HEK293T (cell line): ENCODE measurements around the gene SGPL1.
A peak's percentile ranks its signal among the peaks of the same experiment; 100 is the strongest.

Experiments used
- CTCF ChIA-PET: fragments of 350-600 bp; formaldehyde crosslinking; extraction: SDS; loops from one replicate; lab custom pipeline; 2021; ENCODE audit warnings: antibody characterized with exemption, inconsistent platforms; lab: Yijun Ruan, JAX
- POLR2A ChIA-PET: fragments of 350-600 bp; formaldehyde crosslinking; extraction: SDS; loops from one replicate; lab custom pipeline; 2020; ENCODE audit warnings: antibody characterized with exemption, inconsistent platforms; lab: Yijun Ruan, JAX
- DNase-seq: peaks from one replicate; pipeline ENCODE4 v3.0.0; 2012; ENCODE audit warnings: mixed read lengths; ENCODE audit errors: extremely low spot score
- ARNT ChIP-seq: fragments of 450-650 bp; IDR thresholded peaks from 2 replicates; pipeline ENCODE4 v1.6.1; 2017; ENCODE audit warnings: mild to moderate bottlenecking
- BHLHE40 ChIP-seq: fragments of 450-650 bp; IDR thresholded peaks from 2 replicates; pipeline ENCODE4 v1.6.1; 2016; ENCODE audit warnings: mild to moderate bottlenecking, moderate library complexity, borderline replicate concordance
- CTBP1 ChIP-seq: fragments of 450-650 bp; IDR thresholded peaks from 2 replicates; pipeline ENCODE4 v1.6.1; 2016; ENCODE audit warnings: borderline replicate concordance
- ELF4 ChIP-seq: fragments of 450-650 bp; IDR thresholded peaks from 2 replicates; pipeline ENCODE4 v1.6.1; 2017; ENCODE audit warnings: antibody characterized with exemption
- FOXA1 ChIP-seq: fragments of 450-650 bp; IDR thresholded peaks from 2 replicates; pipeline ENCODE4 v1.6.1; 2016; ENCODE audit warnings: mild to moderate bottlenecking
- FOXK2 ChIP-seq: fragments of 450-650 bp; IDR thresholded peaks from 2 replicates; pipeline ENCODE4 v1.6.1; 2016; ENCODE audit warnings: mild to moderate bottlenecking
- FOXM1 ChIP-seq: fragments of 450-650 bp; IDR thresholded peaks from 2 replicates; pipeline ENCODE4 v1.6.1; 2017; ENCODE audit warnings: mild to moderate bottlenecking, borderline replicate concordance
- HDGF ChIP-seq: fragments of 450-650 bp; IDR thresholded peaks from 2 replicates; pipeline ENCODE4 v1.6.1; 2017; ENCODE audit warnings: antibody characterized with exemption, borderline replicate concordance
- L3MBTL2 ChIP-seq: fragments of 450-650 bp; conservative IDR thresholded peaks from 2 replicates; pipeline ENCODE4 v1.6.1; 2016; ENCODE audit warnings: mild to moderate bottlenecking
- LEF1 ChIP-seq: fragments of 450-650 bp; IDR thresholded peaks from 2 replicates; pipeline ENCODE4 v1.6.1; 2017; ENCODE audit warnings: mild to moderate bottlenecking, borderline replicate concordance
- NFRKB ChIP-seq: fragments of 450-650 bp; IDR thresholded peaks from 2 replicates; pipeline ENCODE4 v1.6.1; 2016; ENCODE audit warnings: mild to moderate bottlenecking, moderate library complexity
- PKNOX1 ChIP-seq: fragments of 450-650 bp; IDR thresholded peaks from 2 replicates; pipeline ENCODE4 v1.6.1; 2016
- SP1 ChIP-seq: fragments of 450-650 bp; IDR thresholded peaks from 2 replicates; pipeline ENCODE4 v1.6.1; 2017
- SUZ12 ChIP-seq: fragments of 450-650 bp; IDR thresholded peaks from 2 replicates; pipeline ENCODE4 v1.6.1; 2016; ENCODE audit warnings: mild to moderate bottlenecking
- TARDBP ChIP-seq: fragments of 450-650 bp; IDR thresholded peaks from 2 replicates; pipeline ENCODE4 v1.6.1; 2016
- ZNF384 ChIP-seq: fragments of 450-650 bp; IDR thresholded peaks from 2 replicates; pipeline ENCODE4 v1.6.1; 2016

SGPL1 gene

GRCh38 chr10:70898687-70899086 is 82.9 kb downstream of the SGPL1 start:
- TF ChIP-seq BHLHE40: no peak
- no peak for TF ChIP-seq ARNT
- TF ChIP-seq LEF1: no peak
- ChIA-PET POLR2A (no interaction called here), CTCF (no interaction called here)
- DNase-seq: no peak

- ChIA-PET CTCF (no interaction called here), POLR2A (no interaction called here)
- DNase-seq: no peak
- TF ChIP-seq LEF1 (no peak), FOXM1 (no peak), FOXK2 (no peak), SUZ12 (no peak), BHLHE40 (no peak), FOXA1 (no peak), ELF4 (no peak), HDGF (no peak), PKNOX1 (no peak), ZNF384 (no peak), CTBP1 (no peak), ARNT (no peak)
Measured at GRCh38 chr10:70899096-70899495, 83.3 kb downstream of the SGPL1 start.

GRCh38 chr10:70901276-70901878 is 85.6 kb downstream of the SGPL1 start:
- no peak for DNase-seq
- POLR2A ChIA-PET: no interaction called here
- CTCF ChIA-PET: interaction anchor here (0.6 kb wide), 1 partner anchor 386 kb away, joined by 3 read pairs; no protein-coding TSS in a partner anchor
- TF ChIP-seq LEF1: no peak
- no peak for TF ChIP-seq FOXA1
- no peak for TF ChIP-seq FOXK2
- no peak for TF ChIP-seq TARDBP
- no peak for TF ChIP-seq ARNT
- no peak for TF ChIP-seq HDGF
- TF ChIP-seq FOXM1: no peak
- no peak for TF ChIP-seq SUZ12
- no peak for TF ChIP-seq NFRKB
- TF ChIP-seq BHLHE40: no peak
- no peak for TF ChIP-seq L3MBTL2
- no peak for TF ChIP-seq PKNOX1
- TF ChIP-seq SP1: no peak
- no peak for TF ChIP-seq CTBP1

GRCh38 chr10:70902661-70903261 is 87.0 kb downstream of the SGPL1 start:
- ChIA-PET CTCF (interaction anchor here (0.6 to 1.3 kb wide), 16 partner anchors 13 to 870 kb away, joined by 3 to 5 read pairs (median 3); partner anchors contain the start of gene VSIR), POLR2A (interaction anchor here (0.7 to 1.0 kb wide), 2 partner anchors 15 to 91 kb away, joined by 3 read pairs; no protein-coding TSS in a partner anchor)
- TF ChIP-seq SUZ12 (no peak), SP1 (no peak), CTBP1 (no peak), PKNOX1 (no peak), LEF1 (no peak), HDGF (no peak), TARDBP (no peak), L3MBTL2 (no peak), FOXK2 (no peak), BHLHE40 (no peak), ELF4 (no peak), NFRKB (no peak), ARNT (no peak), FOXM1 (no peak)
- no peak for DNase-seq

GRCh38 chr10:70903262-70903921 is 87.6 kb downstream of the SGPL1 start:
- DNase-seq: peak; percentile 76
- POLR2A ChIA-PET: interaction anchor here (0.7 to 1.0 kb wide), 3 partner anchors 16 to 92 kb away, joined by 3 read pairs; no protein-coding TSS in a partner anchor
- CTCF ChIA-PET: interaction anchor here (0.6 to 1.3 kb wide), 18 partner anchors 14 to 870 kb away, joined by 3 to 5 read pairs (median 3); partner anchors contain the start of gene VSIR

More at GRCh38 chr10:70903262-70903921, 87.6 kb downstream of the SGPL1 start:
- TF ChIP-seq TARDBP (no peak), FOXM1 (no peak), PKNOX1 (no peak), NFRKB (no peak), ZNF384 (no peak), ARNT (no peak), LEF1 (no peak), CTBP1 (no peak), ELF4 (no peak), FOXA1 (no peak), SUZ12 (no peak), SP1 (no peak), BHLHE40 (no peak), FOXK2 (no peak), L3MBTL2 (no peak)
